Ascending aorta (tissue), 2 donors: ENCODE data around the gene RIN1. TPM values are rescaled to one million over a fixed set of nuclear protein-coding genes. Genes with fewer than 3 reads are reported as not detected.

Source experiments
- DNase-seq, 2 donors: peaks; one replicate each; pipeline ENCODE4 v3.0.0-alpha.2; 2019; ENCODE audit warnings: low spot score in 2 of 2
- H3K27ac ChIP-seq, 2 donors: fragments of 200-600 bp; sonication (generic); one replicate each; pipeline ENCODE4 v1.5.1; 2016 to 2017; ENCODE audit warnings: mild to moderate bottlenecking in 1 of 2
- H3K27me3 ChIP-seq: fragments of 200-600 bp; sonication (generic); one replicate; pipeline ENCODE4 v1.5.1; 2017
- H3K36me3 ChIP-seq, 2 donors: fragments of 200-600 bp; sonication (generic); one replicate each; pipeline ENCODE4 v1.5.1; 2016
- H3K4me1 ChIP-seq, 2 donors: fragments of 200-600 bp; sonication (generic); one replicate each; pipeline ENCODE4 v1.5.1; 2016 to 2017; ENCODE audit warnings: mild to moderate bottlenecking in 1 of 2
- H3K4me3 ChIP-seq, 2 donors: fragments of 200-600 bp; sonication (generic); one replicate each; pipeline ENCODE4 v1.5.1; 2016 to 2017; ENCODE audit warnings: mild to moderate bottlenecking in 1 of 2
- H3K9me3 ChIP-seq, 2 donors: fragments of 200-600 bp; sonication (generic); one replicate each; pipeline ENCODE4 v1.5.1; 2016
- intact Hi-C: fragments of 100-400 bp; cut with DNase I; formaldehyde crosslinking; loops from one replicate; pipeline ENCODE4 v1.15.1; 2023
- total RNA-seq: library from RNA; depleted of rRNA; stranded (reverse); fragments of >200 nt; gene quantifications from one replicate; pipeline ENCODE4 v1.1.0, GENCODE V29; 2016
- TF ChIP-seq, protein P1 (sequence below), 3 experiments: fragments of 200-600 bp in 2 of 3; fragments of 450-650 bp in 1 of 3; sonication (generic) in 2 of 3; IDR thresholded peaks; one replicate each; pipeline ENCODE4 v1.5.1; 2016 to 2019; ENCODE audit warnings: antibody characterized with exemption in 3 of 3, mild to moderate bottlenecking in 1 of 3, moderate library complexity in 1 of 3

RIN1 gene
- total RNA-seq, 1 donor from 2014 or later: 28.5 TPM

DNA sequence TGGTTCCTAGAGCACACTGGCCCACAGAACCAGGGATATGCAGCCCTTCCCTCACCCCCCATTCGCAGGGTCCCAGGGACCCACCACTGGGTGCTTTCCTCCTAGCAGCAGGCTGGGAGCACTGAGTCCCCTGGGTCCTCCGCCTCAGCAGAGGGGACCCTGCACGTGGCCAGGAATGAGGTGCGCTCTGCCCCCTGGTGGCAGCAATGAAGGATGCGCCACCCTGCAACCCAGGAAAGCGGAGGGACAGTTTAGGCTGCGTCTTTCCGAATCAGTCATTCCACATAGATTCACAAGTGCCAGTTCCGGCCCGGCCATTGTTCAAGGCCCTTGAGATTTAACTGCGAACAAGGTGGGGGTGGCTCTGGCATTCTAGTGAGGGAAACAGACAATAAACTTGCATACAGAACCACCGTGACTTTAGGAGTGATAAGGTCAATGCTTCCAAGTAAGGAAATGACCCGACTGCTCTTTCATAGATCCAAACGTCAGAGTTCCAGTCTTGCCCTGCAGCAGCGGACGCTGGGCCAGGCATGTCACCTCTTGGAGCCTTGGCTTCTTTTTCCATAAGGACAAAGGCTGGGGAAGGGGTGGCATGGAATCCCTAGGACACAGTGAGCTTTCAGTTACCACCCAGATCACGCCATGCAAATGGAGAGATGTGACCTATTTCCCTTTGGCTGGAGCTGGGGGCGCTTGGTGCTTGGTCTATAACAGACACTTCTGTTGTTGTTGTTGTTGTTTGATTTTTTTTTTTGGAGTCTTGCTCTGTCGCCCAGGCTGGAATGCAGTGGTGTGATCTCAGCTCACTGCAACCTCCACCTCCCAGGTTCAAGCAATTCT is 7.7 kb downstream of the RIN1 start:
- peaks cover 8 to 13% of the 10 kb centered on the region in 2 donors for H3K36me3 ChIP-seq
- peak overlapping the region in 1 of 2 donors; percentile 23 for H3K4me3 ChIP-seq
- intact Hi-C loops: loop anchor here (1.0 kb wide), 1 partner anchor 16 kb away; no protein-coding TSS in a partner anchor
- no peak overlapping the region for H3K27ac ChIP-seq
- H3K27me3 ChIP-seq: no peaks in the 10 kb centered on the region
- DNase-seq: peak in 1 of 2 donors; percentile 86
- no peaks in the 10 kb centered on the region for H3K9me3 ChIP-seq
- H3K4me1 ChIP-seq: peaks cover 3 to 16% of the 10 kb centered on the region in 2 donors
- TF ChIP-seq, protein P1, sequence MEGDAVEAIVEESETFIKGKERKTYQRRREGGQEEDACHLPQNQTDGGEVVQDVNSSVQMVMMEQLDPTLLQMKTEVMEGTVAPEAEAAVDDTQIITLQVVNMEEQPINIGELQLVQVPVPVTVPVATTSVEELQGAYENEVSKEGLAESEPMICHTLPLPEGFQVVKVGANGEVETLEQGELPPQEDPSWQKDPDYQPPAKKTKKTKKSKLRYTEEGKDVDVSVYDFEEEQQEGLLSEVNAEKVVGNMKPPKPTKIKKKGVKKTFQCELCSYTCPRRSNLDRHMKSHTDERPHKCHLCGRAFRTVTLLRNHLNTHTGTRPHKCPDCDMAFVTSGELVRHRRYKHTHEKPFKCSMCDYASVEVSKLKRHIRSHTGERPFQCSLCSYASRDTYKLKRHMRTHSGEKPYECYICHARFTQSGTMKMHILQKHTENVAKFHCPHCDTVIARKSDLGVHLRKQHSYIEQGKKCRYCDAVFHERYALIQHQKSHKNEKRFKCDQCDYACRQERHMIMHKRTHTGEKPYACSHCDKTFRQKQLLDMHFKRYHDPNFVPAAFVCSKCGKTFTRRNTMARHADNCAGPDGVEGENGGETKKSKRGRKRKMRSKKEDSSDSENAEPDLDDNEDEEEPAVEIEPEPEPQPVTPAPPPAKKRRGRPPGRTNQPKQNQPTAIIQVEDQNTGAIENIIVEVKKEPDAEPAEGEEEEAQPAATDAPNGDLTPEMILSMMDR (IDR thresholded peaks at IDR 0.05): peak; percentile 92 to 95 (median 94)

GRCh38 chr11:66328031-66328301 is 8.3 kb downstream of the RIN1 start:
- peak overlapping the region in 1 of 2 donors; percentile 49 for H3K27ac ChIP-seq
- H3K27me3 ChIP-seq: no peaks in the 10 kb centered on the region
- TF ChIP-seq, protein P1 (IDR thresholded peaks at IDR 0.05): no peak
- H3K4me3 ChIP-seq: no peak overlapping the region
- H3K36me3 ChIP-seq: peaks cover 3 to 8% of the 10 kb centered on the region in 2 donors
- H3K4me1 ChIP-seq: peaks cover 3 to 16% of the 10 kb centered on the region in 2 donors
- DNase-seq: no peak
- no peaks in the 10 kb centered on the region for H3K9me3 ChIP-seq
- intact Hi-C loops: loop anchor here (1.0 kb wide), 1 partner anchor 16 kb away; no protein-coding TSS in a partner anchor

DNA sequence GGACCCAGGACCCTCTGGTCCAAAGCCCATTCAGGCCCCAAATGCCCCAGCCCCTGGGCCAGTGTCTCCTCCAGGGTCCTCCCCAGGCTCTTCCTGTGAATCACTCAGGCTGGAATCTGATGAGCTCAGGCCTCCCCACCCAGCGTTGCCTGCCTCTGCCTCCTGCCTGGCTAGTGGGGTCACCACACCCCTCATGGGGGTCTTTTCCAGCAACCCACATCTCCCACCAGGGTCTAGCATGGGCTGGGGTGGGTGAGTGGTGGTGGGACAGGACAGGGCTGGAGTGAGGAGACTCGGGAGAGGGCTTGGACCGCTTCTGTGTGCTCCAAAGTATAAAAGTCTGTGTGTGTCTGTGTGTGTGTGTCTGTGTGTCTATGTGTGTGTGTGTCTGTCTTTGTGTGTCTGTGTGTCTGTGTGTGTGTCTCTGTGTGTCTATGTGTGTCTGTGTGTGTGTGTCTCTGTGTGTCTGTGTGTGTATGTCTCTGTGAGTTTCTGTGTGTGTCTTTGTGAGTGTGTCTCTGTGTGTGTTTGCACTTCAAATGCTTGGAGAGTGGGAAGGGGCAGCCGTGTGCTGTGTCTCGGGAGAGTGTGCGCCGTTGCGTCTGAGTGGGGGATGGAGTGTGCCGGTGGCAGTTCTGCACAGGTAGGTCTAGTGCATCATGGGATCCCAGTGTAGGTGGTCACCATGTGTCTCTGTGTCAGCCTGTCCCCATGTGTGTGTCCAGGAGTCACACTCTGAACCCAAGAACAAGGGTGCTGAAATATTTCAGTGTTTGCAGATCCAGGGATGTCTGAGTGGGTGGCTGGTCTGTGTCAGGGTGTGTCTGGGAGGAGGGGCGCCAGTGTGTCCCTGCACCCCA is 8.8 kb downstream of the RIN1 start:
- Histone ChIP-seq H3K27me3 (no peaks in the 10 kb centered on the region), H3K4me3 (no peak overlapping the region), H3K36me3 (peaks cover 0 to 4% of the 10 kb centered on the region in 2 donors), H3K9me3 (no peaks in the 10 kb centered on the region), H3K4me1 (peaks cover 3 to 16% of the 10 kb centered on the region in 2 donors), H3K27ac (peak overlapping the region; percentile 49 to 54)
- no peak for DNase-seq
- TF ChIP-seq, protein P1 (IDR thresholded peaks at IDR 0.05): no peak
- intact Hi-C loops: loop anchor here (1.0 kb wide), 1 partner anchor 15 kb away; no protein-coding TSS in a partner anchor

GRCh38 chr11:66326261-66327111 is 9.7 kb downstream of the RIN1 start:
- TF ChIP-seq, protein P1 (IDR thresholded peaks at IDR 0.05): no peak
- no peak overlapping the region for H3K4me3 ChIP-seq
- peak overlapping the region; percentile 51 to 54 for H3K27ac ChIP-seq
- intact Hi-C loops: no loop called here
- no peaks in the 10 kb centered on the region for H3K9me3 ChIP-seq
- no peak for DNase-seq
- H3K36me3 ChIP-seq: no peaks in the 10 kb centered on the region
- peaks cover 3 to 16% of the 10 kb centered on the region in 2 donors for H3K4me1 ChIP-seq
- no peaks in the 10 kb centered on the region for H3K27me3 ChIP-seq

DNA sequence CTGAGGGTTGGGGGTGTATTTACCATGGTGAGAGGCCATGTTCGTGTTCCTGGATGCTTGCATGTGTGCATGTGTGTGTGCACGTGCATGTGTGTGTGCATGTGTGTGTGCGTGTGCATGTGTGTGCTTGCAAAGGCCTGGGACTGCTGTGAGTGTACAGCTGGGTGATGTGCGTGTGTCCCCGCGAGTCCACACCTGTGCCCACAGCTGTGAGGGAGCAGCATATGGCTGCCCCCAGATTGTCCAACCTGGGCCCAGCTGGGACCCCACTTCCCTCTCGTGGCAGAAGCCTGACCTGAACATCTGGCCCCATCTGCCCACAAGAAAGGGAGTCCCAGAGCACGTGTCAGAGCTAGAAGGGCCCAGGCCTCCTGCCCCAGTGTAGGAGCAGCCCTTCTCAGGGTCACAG is 11.0 kb downstream of the RIN1 start:
- peak overlapping the region in 1 of 2 donors; percentile 51 for H3K27ac ChIP-seq
- intact Hi-C loops: no loop called here
- no peak overlapping the region for H3K4me3 ChIP-seq
- DNase-seq: no peak
- TF ChIP-seq, protein P1 (IDR thresholded peaks at IDR 0.05): no peak
- peaks cover 3 to 16% of the 10 kb centered on the region in 2 donors for H3K4me1 ChIP-seq
- H3K27me3 ChIP-seq: no peaks in the 10 kb centered on the region
- H3K9me3 ChIP-seq: no peaks in the 10 kb centered on the region
- H3K36me3 ChIP-seq: no peaks in the 10 kb centered on the region
